GM12878 (cell line): Measurements from ENCODE around the gene NTF3. TPM values are rescaled to one million over a fixed set of nuclear protein-coding genes. Genes with fewer than 3 reads are reported as not detected.

Source experiments
- ATAC-seq: fragments of 200-7000 bp; cut with Tn5 transposase; 3 replicates; pipeline ENCODE4 v1.9.1; 2020; ENCODE audit warnings: mild to moderate bottlenecking, moderate library complexity
- BruUV-seq: library from RNA; stranded (reverse); fragments of 400-500 nt; replicated peaks from 2 replicates; lab custom pipeline; 2021; lab: Mats Ljungman, UMichigan
- CTCF ChIA-PET: fragments of 300-600 bp; sonication (Branson Sonifier 250); formaldehyde crosslinking; extraction: SDS; loops from one replicate; lab custom pipeline; 2021; ENCODE audit warnings: inconsistent platforms; lab: Yijun Ruan, JAX
- POLR2A ChIA-PET: fragments of 350-600 bp; formaldehyde crosslinking; extraction: SDS; loops from one replicate; lab custom pipeline; 2021; ENCODE audit warnings: inconsistent platforms; lab: Charles Lee
- RAD21 ChIA-PET: fragments of 300-600 bp; sonication (Branson Sonifier 250); formaldehyde crosslinking; loops from one replicate; lab custom pipeline; 2023; ENCODE audit warnings: antibody characterized with exemption; ENCODE audit not compliant: unreplicated experiment; lab: Charles Lee
- SMC1A ChIA-PET: fragments of 300-600 bp; sonication (Branson Sonifier 250); formaldehyde crosslinking; loops from one replicate; lab custom pipeline; 2023; ENCODE audit not compliant: unreplicated experiment, uncharacterized antibody; lab: Charles Lee
- DNase-seq: peaks from one replicate; pipeline ENCODE4 v3.0.0-alpha.2; 2011; ENCODE audit warnings: low read depth, low spot score
- FAIRE-seq: peaks from 3 replicates; lab custom pipeline; 2011; peaks lifted over from hg19 to GRCh38; lab: Jason Lieb, UNC
- H2AFZ ChIP-seq: 2 replicates; pipeline ENCODE4 v1.6.0; 2011; ENCODE audit warnings: low read depth, low read length, control low read depth; ENCODE audit not compliant: control insufficient read depth
- H3K27ac ChIP-seq: 2 replicates; pipeline ENCODE4 v1.5.1; 2011; ENCODE audit warnings: control low read depth; ENCODE audit not compliant: control insufficient read depth, insufficient read depth
- H3K27me3 ChIP-seq, 2 experiments: replicated peaks in 1 of 2; 2 replicates each; pipeline versions ENCODE4 v1.6.0 to v1.6.1; 2011; ENCODE audit warnings: low read length in 1 of 2; ENCODE audit not compliant: control insufficient read depth in 2 of 2, insufficient read depth in 2 of 2
- H3K36me3 ChIP-seq, 2 experiments: 2 replicates each; pipeline ENCODE4 v1.5.1; 2011; ENCODE audit warnings: low read length in 1 of 2; ENCODE audit not compliant: control insufficient read depth in 2 of 2, insufficient read depth in 2 of 2
- H3K4me1 ChIP-seq: 2 replicates; pipeline ENCODE4 v1.6.1; 2011; ENCODE audit warnings: mild to moderate bottlenecking, low read length, moderate library complexity, mixed read lengths; ENCODE audit not compliant: control insufficient read depth, insufficient read depth
- H3K4me2 ChIP-seq: 2 replicates; pipeline ENCODE4 v1.6.0; 2011; ENCODE audit warnings: control low read depth; ENCODE audit not compliant: control insufficient read depth, insufficient read depth
- H3K4me3 ChIP-seq: fragments of 200-600 bp; sonication (generic); 2 replicates; pipeline ENCODE4 v1.5.1; 2016
- H3K79me2 ChIP-seq: 2 replicates; pipeline ENCODE4 v1.6.0; 2011; ENCODE audit warnings: low read length; ENCODE audit not compliant: control insufficient read depth, insufficient read depth
- H3K9ac ChIP-seq: 2 replicates; pipeline ENCODE4 v1.8.0; 2011; ENCODE audit warnings: low read length, control low read depth, mixed read lengths; ENCODE audit not compliant: control insufficient read depth, insufficient read depth
- H3K9me3 ChIP-seq: replicated peaks from 3 replicates; pipeline ENCODE4 v1.5.1; 2011; ENCODE audit warnings: mild to moderate bottlenecking, low read length; ENCODE audit not compliant: control insufficient read depth, insufficient read depth
- H4K20me1 ChIP-seq: 2 replicates; pipeline ENCODE4 v1.6.0; 2011; ENCODE audit not compliant: control insufficient read depth, insufficient read depth
- MEF2B ChIP-seq: fragments of 450-650 bp; IDR thresholded peaks from 2 replicates; pipeline ENCODE4 v1.6.1; 2018; ENCODE audit warnings: mild to moderate bottlenecking, moderate library complexity; ENCODE audit not compliant: partially characterized antibody, poor library complexity, severe bottlenecking
- MTA3 ChIP-seq: IDR thresholded peaks from 2 replicates; pipeline ENCODE4 v1.6.1; 2012; ENCODE audit warnings: low read length, inconsistent platforms, borderline replicate concordance
- SMARCA5 ChIP-seq: fragments of 450-650 bp; IDR thresholded peaks from 2 replicates; pipeline ENCODE4 v1.6.1; 2017; ENCODE audit warnings: mild to moderate bottlenecking
- TBL1XR1 ChIP-seq: IDR thresholded peaks from 2 replicates; pipeline ENCODE4 v1.6.1; 2012; ENCODE audit warnings: low read depth, low read length, improper control_type of control experiment
- ZNF622 ChIP-seq: fragments of 450-650 bp; IDR thresholded peaks from 2 replicates; pipeline ENCODE4 v1.6.1; 2017; ENCODE audit warnings: mild to moderate bottlenecking, inconsistent platforms
- WGBS: methylation state at CpG from one replicate; pipeline ENCODE4 v1.1.6; 2016; ENCODE audit warnings: low lambda C conversion rate; ENCODE audit not compliant: insufficient replicate concordance, insufficient coverage; ENCODE audit errors: missing lambda C conversion rate; 5-methylcytosine and 5-hydroxymethylcytosine counted together
- in situ Hi-C: fragments of 300-500 bp; cut with MboI; formaldehyde crosslinking; loops from 9 replicates; pipeline ENCODE4 v1.14.3; 2018; ENCODE audit warnings: mixed read lengths
- intact Hi-C: fragments of 100-400 bp; cut with micrococcal nuclease; formaldehyde crosslinking; loops from one replicate; pipeline ENCODE4 v1.14.2; 2022; ENCODE audit not compliant: unreplicated experiment
- polyA plus RNA-seq, 11 experiments: library from polyadenylated mRNA; depleted of rRNA in 4 of 11; unstranded in 6 of 11; stranded (reverse) in 5 of 11; fragments of >200 nt; fragmentation: Nextera tagmentation in 4 of 11; fragmentation: Illumina TruSeq in 1 of 11; extraction: Ambion mirVana in 4 of 11; extraction: Trizol in 1 of 11; gene quantifications; 1 replicate in 1 of 11; 2 replicates in 10 of 11; pipeline versions ENCODE4 v1.2.1 to v1.2.3, GENCODE V29; 2011 to 2016; ENCODE audit warnings: inconsistent platforms in 2 of 11, missing spikeins in 2 of 11, low read depth in 1 of 11
- total RNA-seq, 4 experiments: library from RNA; depleted of rRNA in 3 of 4; stranded (reverse); fragments of >200 nt in 3 of 4; fragmentation: Illumina TruSeq in 1 of 4; extraction: Trizol in 1 of 4; gene quantifications; 2 replicates each; pipeline versions ENCODE4 v1.2.1 to v1.2.3, GENCODE V29; 2013 to 2021
- TF ChIP-seq, protein P1 (sequence below): fragments of 450-650 bp; IDR thresholded peaks from 2 replicates; pipeline ENCODE4 v1.6.1; 2017; ENCODE audit warnings: mild to moderate bottlenecking, moderate library complexity

Gene NTF3
- total and polyA plus RNA-seq, 10 of the 15 experiments (the other 5 are each of a cell fraction or from before 2014, with no cell fraction given) = 0.07 TPM; not detected in 9

DNA sequence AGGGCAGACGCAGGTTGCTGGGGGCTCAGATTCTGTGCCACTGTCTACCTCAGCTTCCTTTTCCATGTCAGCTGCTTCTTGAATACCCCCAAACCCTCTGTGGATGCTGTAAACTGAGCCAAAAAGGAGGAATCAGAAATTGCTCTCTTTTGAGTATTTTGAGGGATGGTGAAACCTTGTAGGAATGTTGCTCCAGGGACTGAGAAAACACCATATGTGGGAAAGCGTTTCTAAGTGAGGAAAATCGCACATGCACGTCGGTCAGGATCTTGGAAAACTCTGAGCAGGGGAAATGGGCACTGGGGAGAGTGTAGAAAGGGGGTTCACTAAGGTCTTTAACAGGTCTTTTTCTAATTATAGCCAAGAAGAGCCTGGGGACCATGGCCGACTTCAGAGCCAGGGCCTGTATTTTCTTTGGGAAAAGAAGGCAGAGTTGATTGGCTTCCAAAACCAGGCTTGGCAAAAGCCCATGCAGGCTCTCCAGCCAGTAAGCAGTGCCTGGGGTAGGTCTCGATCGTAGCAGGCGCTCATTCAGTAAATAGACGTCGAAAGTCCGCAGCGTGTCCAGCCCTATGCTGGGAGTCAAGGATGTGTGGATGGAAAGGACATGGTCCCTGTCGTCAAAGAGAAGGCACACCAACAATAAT lies 58.0 kb downstream of the NTF3 start:
- BruUV-seq = no TSS peak
- Histone ChIP-seq H4K20me1 (no peaks in the 10 kb centered on the region), H3K4me2 (no peak overlapping the region), H3K4me3 (no peak overlapping the region), H3K27me3 (no peaks in the 10 kb centered on the region; a peak in 2 of 4 replicates), H3K36me3 (no peaks in the 10 kb centered on the region), H3K79me2 (no peaks in the 10 kb centered on the region), H2AFZ (no peak overlapping the region), H3K27ac (no peak overlapping the region), H3K9ac (no peak overlapping the region), H3K9me3 (no peaks in the 10 kb centered on the region), H3K4me1 (no peaks in the 10 kb centered on the region)
- intact Hi-C loops = no loop called here
- POLR2A ChIA-PET = no interaction called here
- SMC1A ChIA-PET = no interaction called here
- CTCF ChIA-PET = no interaction called here
- in situ Hi-C loops = no loop called here
- no peak for ATAC-seq
- no peak for DNase-seq
- 52% methylated on average over 14 of the region's 14 CpGs for WGBS
- FAIRE-seq = no peak
- TF ChIP-seq, protein P1, sequence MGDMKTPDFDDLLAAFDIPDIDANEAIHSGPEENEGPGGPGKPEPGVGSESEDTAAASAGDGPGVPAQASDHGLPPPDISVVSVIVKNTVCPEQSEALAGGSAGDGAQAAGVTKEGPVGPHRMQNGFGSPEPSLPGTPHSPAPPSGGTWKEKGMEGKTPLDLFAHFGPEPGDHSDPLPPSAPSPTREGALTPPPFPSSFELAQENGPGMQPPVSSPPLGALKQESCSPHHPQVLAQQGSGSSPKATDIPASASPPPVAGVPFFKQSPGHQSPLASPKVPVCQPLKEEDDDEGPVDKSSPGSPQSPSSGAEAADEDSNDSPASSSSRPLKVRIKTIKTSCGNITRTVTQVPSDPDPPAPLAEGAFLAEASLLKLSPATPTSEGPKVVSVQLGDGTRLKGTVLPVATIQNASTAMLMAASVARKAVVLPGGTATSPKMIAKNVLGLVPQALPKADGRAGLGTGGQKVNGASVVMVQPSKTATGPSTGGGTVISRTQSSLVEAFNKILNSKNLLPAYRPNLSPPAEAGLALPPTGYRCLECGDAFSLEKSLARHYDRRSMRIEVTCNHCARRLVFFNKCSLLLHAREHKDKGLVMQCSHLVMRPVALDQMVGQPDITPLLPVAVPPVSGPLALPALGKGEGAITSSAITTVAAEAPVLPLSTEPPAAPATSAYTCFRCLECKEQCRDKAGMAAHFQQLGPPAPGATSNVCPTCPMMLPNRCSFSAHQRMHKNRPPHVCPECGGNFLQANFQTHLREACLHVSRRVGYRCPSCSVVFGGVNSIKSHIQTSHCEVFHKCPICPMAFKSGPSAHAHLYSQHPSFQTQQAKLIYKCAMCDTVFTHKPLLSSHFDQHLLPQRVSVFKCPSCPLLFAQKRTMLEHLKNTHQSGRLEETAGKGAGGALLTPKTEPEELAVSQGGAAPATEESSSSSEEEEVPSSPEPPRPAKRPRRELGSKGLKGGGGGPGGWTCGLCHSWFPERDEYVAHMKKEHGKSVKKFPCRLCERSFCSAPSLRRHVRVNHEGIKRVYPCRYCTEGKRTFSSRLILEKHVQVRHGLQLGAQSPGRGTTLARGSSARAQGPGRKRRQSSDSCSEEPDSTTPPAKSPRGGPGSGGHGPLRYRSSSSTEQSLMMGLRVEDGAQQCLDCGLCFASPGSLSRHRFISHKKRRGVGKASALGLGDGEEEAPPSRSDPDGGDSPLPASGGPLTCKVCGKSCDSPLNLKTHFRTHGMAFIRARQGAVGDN = no peak
- no peak for TF ChIP-seq MTA3
- TF ChIP-seq ZNF622 = no peak
- TF ChIP-seq MEF2B = no peak
- TF ChIP-seq TBL1XR1 = no peak
- no peak for TF ChIP-seq SMARCA5
- RAD21 ChIA-PET = no interaction called here
